ENCODE measurements around the gene PARVB. TPM values are rescaled to one million over a fixed set of nuclear protein-coding genes. Genes with fewer than 3 reads are reported as not detected.

The PARVB gene
- polyA plus RNA-seq, 1 donor (not counting 4 experiments of a cell fraction or from before 2014, with no cell fraction given) = 10.5 TPM

DNA sequence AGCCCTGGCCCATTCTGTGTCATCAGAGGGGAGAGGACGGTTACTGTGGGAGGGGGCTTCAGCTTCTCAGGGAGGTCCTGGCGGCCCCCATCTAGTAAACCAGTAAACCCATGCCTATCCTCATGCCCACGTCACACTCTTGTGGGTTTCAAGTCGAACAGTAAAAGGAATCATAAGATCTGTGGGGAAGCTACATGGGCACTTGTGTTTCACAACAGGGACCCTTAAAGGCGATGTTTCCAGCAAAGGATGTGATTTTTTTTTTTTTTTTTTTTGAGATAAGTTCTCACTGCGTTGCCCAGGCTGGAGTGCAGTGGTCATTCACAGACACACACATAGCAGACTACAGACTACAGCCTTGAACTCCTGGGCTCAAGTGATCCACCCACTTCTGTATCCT lies 147.5 kb downstream of the PARVB start:
- peaks cover 1% of the 10 kb centered on the region for H4K20me1 ChIP-seq (ENCODE audit: control insufficient read depth, extremely low read depth, insufficient read depth, low read length)
- H3K4me1 ChIP-seq (ENCODE audit: control insufficient read depth, extremely low read depth, insufficient read depth, low read length) = no peaks in the 10 kb centered on the region
- H3K27me3 ChIP-seq (ENCODE audit: control insufficient read depth, extremely low read depth, insufficient read depth, low read length) = peaks cover 19% of the 10 kb centered on the region
- TF ChIP-seq CTCF (optimal IDR thresholded peaks at IDR 0.05 in 1 of 3, IDR thresholded peaks at IDR 0.05 in 1 of 3, conservative IDR thresholded peaks at IDR 0.05 in 1 of 3; ENCODE audit: extremely low read depth in 1 of 3, insufficient read depth in 2 of 3, low read length in 3 of 3) (no peak), EZH2 (IDR thresholded peaks at IDR 0.05; ENCODE audit: low read length) (no peak)
- no peaks in the 10 kb centered on the region for H3K9me1 ChIP-seq (ENCODE audit: control insufficient read depth, extremely low read depth, insufficient read depth, low read length)
- no peak overlapping the region for H3K27ac ChIP-seq (ENCODE audit: control insufficient read depth, insufficient read depth, low read length)
- H3K9me3 ChIP-seq (ENCODE audit: control insufficient read depth, low read depth, low read length) = no peaks in the 10 kb centered on the region
- H3K4me3 ChIP-seq (ENCODE audit: control insufficient read depth in 2 of 3, extremely low read depth in 1 of 3, insufficient read depth in 2 of 3, low read depth in 1 of 3, low read length in 3 of 3) = no peak overlapping the region
- no peaks in the 10 kb centered on the region for H3K79me2 ChIP-seq (ENCODE audit: control insufficient read depth, insufficient read depth, low read length)
- FAIRE-seq (no peak), DNase-seq (ENCODE audit: low read depth, low spot score) (no peak)
- H3K4me2 ChIP-seq (ENCODE audit: control insufficient read depth, extremely low read depth, insufficient read depth, low read depth, low read length) = no peak overlapping the region
- H3K9ac ChIP-seq (ENCODE audit: control insufficient read depth, extremely low read depth, insufficient read depth, low read length) = no peak overlapping the region
- no peak overlapping the region for H2AFZ ChIP-seq (ENCODE audit: control insufficient read depth, low read length)
- dilution Hi-C loops (cut with MboI; ENCODE audit: extremely low pct_ligation_motif_present, low sequenced_read_pairs) = no loop called here
- no peaks in the 10 kb centered on the region for H3K36me3 ChIP-seq (ENCODE audit: control insufficient read depth in 2 of 2, extremely low read depth in 1 of 2, insufficient read depth in 2 of 2, low read length in 2 of 2)

DNA sequence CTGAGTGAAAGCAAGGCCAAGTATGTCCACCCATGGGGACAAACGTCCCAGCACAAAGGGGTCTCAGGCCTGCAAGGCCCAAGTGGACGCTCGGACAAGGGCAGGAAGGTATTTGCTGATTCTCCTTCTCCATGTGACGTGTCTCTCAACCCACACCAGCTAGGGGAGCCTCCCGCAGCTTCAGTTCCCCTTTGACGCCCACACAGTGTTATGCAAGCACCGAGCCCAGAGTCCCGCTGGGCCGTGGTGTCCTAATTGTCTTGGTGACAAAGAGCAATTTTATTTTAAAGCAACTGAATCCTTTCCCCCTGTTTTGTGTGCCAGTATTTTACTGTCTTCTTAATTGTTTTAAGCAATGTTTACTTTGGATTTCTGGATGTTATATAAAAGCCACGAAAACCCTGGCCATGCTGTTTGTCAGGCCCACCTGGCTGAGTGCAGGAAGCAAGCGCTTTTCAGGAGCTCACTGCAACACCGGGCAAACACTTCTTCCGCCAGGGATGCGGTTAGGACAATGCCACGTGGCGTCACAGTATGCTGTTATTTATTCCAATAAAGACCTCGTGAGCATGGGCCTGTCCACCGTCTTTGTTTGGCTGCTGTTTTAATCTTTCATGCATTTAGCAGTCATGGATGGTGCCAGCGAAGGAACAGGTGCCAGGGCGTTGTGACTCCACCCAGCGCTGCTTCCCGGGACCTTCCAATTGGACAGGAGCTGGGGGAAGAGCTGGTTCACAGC lies 148.4 kb downstream of the PARVB start:
- Histone ChIP-seq H3K9me1 (ENCODE audit: control insufficient read depth, extremely low read depth, insufficient read depth, low read length) (no peaks in the 10 kb centered on the region), H3K9ac (ENCODE audit: control insufficient read depth, extremely low read depth, insufficient read depth, low read length) (no peak overlapping the region), H3K27me3 (ENCODE audit: control insufficient read depth, extremely low read depth, insufficient read depth, low read length) (peaks cover 17% of the 10 kb centered on the region), H3K79me2 (ENCODE audit: control insufficient read depth, insufficient read depth, low read length) (no peaks in the 10 kb centered on the region), H3K9me3 (ENCODE audit: control insufficient read depth, low read depth, low read length) (no peaks in the 10 kb centered on the region), H2AFZ (ENCODE audit: control insufficient read depth, low read length) (no peak overlapping the region), H4K20me1 (ENCODE audit: control insufficient read depth, extremely low read depth, insufficient read depth, low read length) (no peaks in the 10 kb centered on the region), H3K4me2 (ENCODE audit: control insufficient read depth, extremely low read depth, insufficient read depth, low read depth, low read length) (no peak overlapping the region), H3K27ac (ENCODE audit: control insufficient read depth, insufficient read depth, low read length) (no peak overlapping the region), H3K36me3 (ENCODE audit: control insufficient read depth in 2 of 2, extremely low read depth in 1 of 2, insufficient read depth in 2 of 2, low read length in 2 of 2) (no peaks in the 10 kb centered on the region), H3K4me3 (ENCODE audit: control insufficient read depth in 2 of 3, extremely low read depth in 1 of 3, insufficient read depth in 2 of 3, low read depth in 1 of 3, low read length in 3 of 3) (no peak overlapping the region), H3K4me1 (ENCODE audit: control insufficient read depth, extremely low read depth, insufficient read depth, low read length) (no peaks in the 10 kb centered on the region)
- DNase-seq (ENCODE audit: low read depth, low spot score) (no peak), FAIRE-seq (no peak)
- TF ChIP-seq EZH2 (IDR thresholded peaks at IDR 0.05; ENCODE audit: low read length) = no peak
- TF ChIP-seq CTCF (optimal IDR thresholded peaks at IDR 0.05 in 1 of 3, IDR thresholded peaks at IDR 0.05 in 1 of 3, conservative IDR thresholded peaks at IDR 0.05 in 1 of 3; ENCODE audit: extremely low read depth in 1 of 3, insufficient read depth in 2 of 3, low read length in 3 of 3) = no peak
- dilution Hi-C loops (cut with MboI; ENCODE audit: extremely low pct_ligation_motif_present, low sequenced_read_pairs) = no loop called here
